HepG2 (cell line): ENCODE measurements around the gene FAS. TPM values are rescaled to one million over a fixed set of nuclear protein-coding genes. Genes with fewer than 3 reads are reported as not detected.

Source experiments
- ATAC-seq: fragments of 200-7000 bp; cut with Tn5 transposase; 3 replicates; pipeline ENCODE4 v1.9.1; 2020; ENCODE audit warnings: mild to moderate bottlenecking, moderate library complexity
- BruUV-seq: library from RNA; stranded (reverse); fragments of 400-500 nt; replicated peaks from 2 replicates; lab custom pipeline; 2021; lab: Mats Ljungman, UMichigan
- CTCF ChIA-PET: fragments of 300-600 bp; formaldehyde crosslinking; extraction: SDS; loops from one replicate; lab custom pipeline; 2021; ENCODE audit warnings: low total read pairs, inconsistent platforms, low intra/inter-chr PET ratio; lab: Yijun Ruan, JAX
- POLR2A ChIA-PET: fragments of 350-600 bp; sonication (Branson Sonifier 250); formaldehyde crosslinking; loops from one replicate; lab custom pipeline; 2020; ENCODE audit warnings: antibody characterized with exemption, inconsistent platforms; lab: Yijun Ruan, JAX
- DNase-seq: peaks from one replicate; pipeline ENCODE4 v3.0.0-alpha.2; 2015; ENCODE audit warnings: low spot score
- FAIRE-seq: peaks from 3 replicates; lab custom pipeline; 2011; peaks lifted over from hg19 to GRCh38; lab: Jason Lieb, UNC
- H2AFZ ChIP-seq: one replicate; pipeline ENCODE4 v1.6.1; 2011; ENCODE audit warnings: low read length, inconsistent platforms
- H3K27ac ChIP-seq: fragments of 300-600 bp; 3 replicates; pipeline ENCODE4 v1.8.0; 2011; ENCODE audit warnings: mixed run types, mild to moderate bottlenecking, mixed read lengths, low read length, inconsistent platforms; ENCODE audit not compliant: insufficient read depth; ENCODE audit errors: extremely low read length
- H3K27me3 ChIP-seq, 2 experiments: fragments of 200-600 bp in 1 of 2; 2 replicates in 1 of 2; 3 replicates in 1 of 2; pipeline versions ENCODE4 v1.6.0 to v1.8.0; 2011; ENCODE audit warnings: low read length in 2 of 2, mild to moderate bottlenecking in 2 of 2, moderate library complexity in 2 of 2, inconsistent platforms in 1 of 2; ENCODE audit not compliant: insufficient read depth in 2 of 2, control insufficient read depth in 1 of 2
- H3K36me3 ChIP-seq, 2 experiments: fragments of 200-600 bp in 1 of 2; replicated peaks in 1 of 2; 2 replicates in 1 of 2; 3 replicates in 1 of 2; pipeline versions ENCODE4 v1.5.1 to v1.8.0; 2011; ENCODE audit warnings: low read length in 2 of 2, inconsistent platforms in 1 of 2; ENCODE audit not compliant: insufficient read depth in 2 of 2, control insufficient read depth in 1 of 2
- H3K4me1 ChIP-seq: 2 replicates; pipeline ENCODE4 v1.5.1; 2012; ENCODE audit warnings: low read length, inconsistent platforms; ENCODE audit not compliant: insufficient read depth
- H3K4me2 ChIP-seq: 2 replicates; pipeline ENCODE4 v1.6.0; 2011; ENCODE audit warnings: low read depth, low read length, inconsistent platforms
- H3K4me3 ChIP-seq, 3 experiments: fragments of 200-600 bp in 1 of 3; sonication (generic), shearing (Covaris generic) in 1 of 3; replicated peaks in 1 of 3; 2 replicates each; pipeline ENCODE4 v1.5.1; 2011 to 2016; ENCODE audit warnings: low read length in 3 of 3, inconsistent platforms in 2 of 3, low read depth in 2 of 3, mild to moderate bottlenecking in 2 of 3, control low read depth in 1 of 3, mixed read lengths in 1 of 3; ENCODE audit not compliant: insufficient read depth in 1 of 3
- H3K79me2 ChIP-seq: one replicate; pipeline ENCODE4 v1.6.1; 2011; ENCODE audit warnings: low read length, inconsistent platforms; ENCODE audit not compliant: insufficient read depth
- H3K9ac ChIP-seq: 2 replicates; pipeline ENCODE4 v1.6.0; 2011; ENCODE audit warnings: mild to moderate bottlenecking, low read depth, low read length, inconsistent platforms; ENCODE audit not compliant: insufficient read depth
- H3K9me3 ChIP-seq: 2 replicates; pipeline ENCODE4 v1.5.1; 2012; ENCODE audit warnings: mild to moderate bottlenecking, low read length
- H4K20me1 ChIP-seq: 2 replicates; pipeline ENCODE4 v1.6.0; 2011; ENCODE audit warnings: inconsistent platforms, mild to moderate bottlenecking, low read length, moderate library complexity; ENCODE audit not compliant: insufficient read depth
- CENPT ChIP-seq: sonication (generic); formaldehyde crosslinking; IDR thresholded peaks from 2 replicates; pipeline ENCODE4 v1.8.0; 2022; ENCODE audit warnings: low read depth, mild to moderate bottlenecking, moderate library complexity, missing genetic modification reagents
- MAFF ChIP-seq: IDR thresholded peaks from 2 replicates; pipeline ENCODE4 v1.6.1; 2011; ENCODE audit warnings: low read depth, low read length, improper control_type of control experiment
- MAFK ChIP-seq, 2 experiments: IDR thresholded peaks in 1 of 2; conservative IDR thresholded peaks in 1 of 2; 2 replicates each; pipeline ENCODE4 v1.6.1; 2011; ENCODE audit warnings: improper control_type of control experiment in 2 of 2, low read length in 2 of 2
- MIER3 ChIP-seq: IDR thresholded peaks from 2 replicates; pipeline ENCODE4 v1.6.1; 2016; ENCODE audit warnings: missing compliant biosample characterization, borderline replicate concordance
- SMAD3 ChIP-seq: sonication (generic); formaldehyde crosslinking; IDR thresholded peaks from 2 replicates; pipeline ENCODE4 v1.4.0; 2020; ENCODE audit warnings: missing genetic modification reagents
- ZNF136 ChIP-seq: sonication (generic); formaldehyde crosslinking; IDR thresholded peaks from 2 replicates; pipeline ENCODE4 v1.8.1; 2022; ENCODE audit warnings: low read depth, mild to moderate bottlenecking, moderate library complexity, missing genetic modification reagents
- ZNF142 ChIP-seq: sonication (generic); formaldehyde crosslinking; IDR thresholded peaks from 2 replicates; pipeline ENCODE4 v1.4.0; 2020; ENCODE audit warnings: missing genetic modification reagents
- ZNF468 ChIP-seq: sonication (generic); formaldehyde crosslinking; IDR thresholded peaks from 2 replicates; pipeline ENCODE4 v1.8.0; 2022; ENCODE audit warnings: mild to moderate bottlenecking, moderate library complexity, missing genetic modification reagents
- ZSCAN21 ChIP-seq: sonication (generic); formaldehyde crosslinking; IDR thresholded peaks from 2 replicates; pipeline ENCODE4 v1.8.0; 2022; ENCODE audit warnings: mild to moderate bottlenecking, missing genetic modification reagents, moderate library complexity, borderline replicate concordance
- ZSCAN9 ChIP-seq: IDR thresholded peaks from 2 replicates; pipeline ENCODE4 v1.6.1; 2016; ENCODE audit warnings: borderline replicate concordance
- WGBS: methylation state at CpG from one replicate; pipeline ENCODE4 v1.1.6; 2017; ENCODE audit warnings: low lambda C conversion rate; 5-methylcytosine and 5-hydroxymethylcytosine counted together
- in situ Hi-C: cut with HindIII; loops from 2 replicates; pipeline ENCODE4 v1.10.0; 2017; ENCODE audit warnings: low pct_unique_long_range_greater_than_20kb; ENCODE audit not compliant: extremely low pct_ligation_motif_present
- intact Hi-C: fragments of 100-400 bp; cut with micrococcal nuclease; formaldehyde crosslinking; loops from one replicate; pipeline ENCODE4 v1.10.0; 2022; ENCODE audit not compliant: unreplicated experiment
- polyA plus RNA-seq, 8 experiments: library from polyadenylated mRNA; depleted of rRNA in 3 of 8; stranded (reverse) in 7 of 8; unstranded in 1 of 8; fragments of >200 nt; fragmentation: Illumina TruSeq in 4 of 8; extraction: Trizol in 4 of 8; gene quantifications; 2 replicates each; pipeline versions ENCODE4 v1.2.1 to v1.2.3, GENCODE V29; 2011 to 2016; ENCODE audit warnings: low read depth in 4 of 8, missing spikeins in 1 of 8, mixed read lengths in 1 of 8; ENCODE audit not compliant: insufficient read depth in 1 of 8
- total RNA-seq, 5 experiments: library from RNA; depleted of rRNA; stranded (reverse); fragments of >200 nt; fragmentation: Illumina TruSeq; extraction: Trizol; gene quantifications; 2 replicates each; pipeline ENCODE4 v1.2.3, GENCODE V29; 2016; ENCODE audit warnings: low read depth in 1 of 5

Gene FAS
- total and polyA plus RNA-seq, 2 of the 13 experiments (the other 11 are each of a cell fraction or from before 2014, with no cell fraction given) = 5.9 to 17.9 TPM

DNA sequence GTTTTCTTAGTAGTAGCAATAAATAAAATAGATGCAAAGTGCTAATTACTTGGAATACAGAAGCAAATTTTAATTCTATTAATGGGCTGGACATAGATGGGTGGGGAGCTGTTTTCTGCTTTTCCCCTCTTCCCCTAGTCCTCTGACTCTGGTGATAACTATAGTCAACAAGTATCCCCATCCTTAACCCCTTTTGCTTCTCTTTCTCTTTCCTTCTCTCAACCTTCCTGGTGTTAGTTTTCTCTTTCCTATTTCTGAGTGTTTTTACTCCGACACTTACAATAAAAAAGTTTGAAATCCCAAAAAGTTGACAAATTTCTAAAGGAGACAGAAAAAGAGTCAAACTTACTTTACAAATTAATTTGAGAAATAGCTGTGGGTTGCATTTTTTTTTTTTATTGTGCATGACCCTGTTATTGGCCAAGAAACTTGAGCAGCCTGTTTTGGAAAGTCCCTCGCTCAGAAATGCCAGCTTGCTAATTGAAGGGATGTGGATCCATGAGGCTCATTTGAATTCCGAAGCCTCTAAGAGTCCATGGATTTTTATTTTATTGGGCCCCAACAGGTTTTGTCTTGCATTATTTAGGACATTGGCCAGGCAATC is 2.4 kb downstream of the FAS start:
- in situ Hi-C loops (no loop called here), intact Hi-C loops (no loop called here)
- peaks cover 38% of the 10 kb centered on the region for H3K4me1 ChIP-seq
- TF ChIP-seq ZSCAN9 (no peak), MAFK (conservative IDR thresholded peaks at IDR 0.05 in 1 of 2, IDR thresholded peaks at IDR 0.05 in 1 of 2; ENCODE audit: low read length in 2 of 2) (0 out of 4 replicates have a peak, but pooled peaks have one; percentile 9 to 19), MAFF (peak; percentile 23; the same call in 1 of the 2 replicates), ZSCAN21 (CRISPR knock-in tag) (no peak), CENPT (CRISPR knock-in tag) (no peak), MIER3 (no peak), ZNF468 (CRISPR knock-in tag) (no peak), ZNF136 (CRISPR knock-in tag) (no peak), ZNF142 (no peak), SMAD3 (CRISPR knock-in tag) (no peak)
- H3K9me3 ChIP-seq = no peaks in the 10 kb centered on the region
- H3K4me2 ChIP-seq = peak overlapping the region; percentile 87
- H2AFZ ChIP-seq = no peak overlapping the region
- no peak overlapping the region for H3K4me3 ChIP-seq
- POLR2A ChIA-PET = no interaction called here
- no peaks in the 10 kb centered on the region; the same call in 1 of the 2 replicates for H4K20me1 ChIP-seq
- FAIRE-seq = no peak
- 72% methylated on average over 3 of the region's 3 CpGs for WGBS
- peaks cover 35% of the 10 kb centered on the region for H3K79me2 ChIP-seq
- no peaks in the 10 kb centered on the region for H3K36me3 ChIP-seq
- no peak overlapping the region for H3K9ac ChIP-seq
- no peak for DNase-seq
- no TSS peak for BruUV-seq
- ATAC-seq = no peak
- H3K27me3 ChIP-seq = no peaks in the 10 kb centered on the region; a peak in 1 of 5 replicates
- CTCF ChIA-PET = no interaction called here
- H3K27ac ChIP-seq = no peak overlapping the region
